ENCODE results near the gene DHX40. TPM values are rescaled to one million over a fixed set of nuclear protein-coding genes. Genes with fewer than 3 reads are reported as not detected.

DHX40 gene
- polyA plus RNA-seq, 2 donors, result 6.6 to 11.7 TPM

GRCh38 chr17:59621771-59622170, 56.4 kb downstream of the DHX40 start:
- no peaks in the 10 kb centered on the region for H3K9me3 ChIP-seq (ENCODE audit: control insufficient read depth in 2 of 2, insufficient read depth in 1 of 2, low read depth in 1 of 2, low read length in 1 of 2)
- H3K4me3 ChIP-seq (ENCODE audit: low read depth in 1 of 2, low read length in 2 of 2), result no peak overlapping the region
- no peaks in the 10 kb centered on the region for H3K27me3 ChIP-seq (ENCODE audit: control insufficient read depth in 1 of 2, insufficient read depth in 2 of 2, low read length in 2 of 2)
- 33 to 43% methylated on average over 4 of the region's 4 CpGs for WGBS, 2 donors
- peaks cover 0 to 2% of the 10 kb centered on the region in 2 donors for H3K4me1 ChIP-seq (ENCODE audit: control insufficient read depth in 2 of 2, insufficient read depth in 2 of 2, low read length in 1 of 2)
- H3K36me3 ChIP-seq (ENCODE audit: control insufficient read depth in 2 of 2, insufficient read depth in 2 of 2, low read length in 1 of 2), result no peaks in the 10 kb centered on the region
- no peak overlapping the region for H3K27ac ChIP-seq (ENCODE audit: low read depth in 2 of 2, low read length in 1 of 2)

DNA sequence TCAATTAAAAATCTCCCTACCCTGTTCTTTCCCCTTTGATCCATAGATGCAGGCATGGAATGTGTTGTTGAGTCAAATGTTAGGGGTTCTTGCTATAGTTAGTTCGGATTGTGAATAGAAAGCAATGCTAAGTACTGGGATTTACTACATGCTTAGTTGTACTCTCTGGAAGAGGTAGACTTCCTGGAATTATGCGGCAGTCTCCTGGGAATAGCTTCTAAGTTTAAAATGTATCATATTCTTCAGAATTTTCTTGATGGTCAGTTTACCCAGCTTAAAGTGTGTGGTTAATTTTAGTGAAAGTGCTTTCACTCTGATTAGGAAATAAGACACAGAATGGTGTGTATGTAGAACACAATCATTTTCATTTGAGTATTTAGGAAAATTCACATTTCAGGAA, 57.7 kb downstream of the DHX40 start:
- 54 to 66% methylated on average over 2 of the region's 2 CpGs for WGBS, 2 donors
- Histone ChIP-seq H3K9me3 (ENCODE audit: control insufficient read depth in 2 of 2, insufficient read depth in 1 of 2, low read depth in 1 of 2, low read length in 1 of 2) (no peaks in the 10 kb centered on the region), H3K27ac (ENCODE audit: low read depth in 2 of 2, low read length in 1 of 2) (no peak overlapping the region), H3K4me1 (ENCODE audit: control insufficient read depth in 2 of 2, insufficient read depth in 2 of 2, low read length in 1 of 2) (peaks cover 0 to 2% of the 10 kb centered on the region in 2 donors), H3K36me3 (ENCODE audit: control insufficient read depth in 2 of 2, insufficient read depth in 2 of 2, low read length in 1 of 2) (no peaks in the 10 kb centered on the region), H3K4me3 (ENCODE audit: low read depth in 1 of 2, low read length in 2 of 2) (no peak overlapping the region), H3K27me3 (ENCODE audit: control insufficient read depth in 1 of 2, insufficient read depth in 2 of 2, low read length in 2 of 2) (no peaks in the 10 kb centered on the region)

DNA sequence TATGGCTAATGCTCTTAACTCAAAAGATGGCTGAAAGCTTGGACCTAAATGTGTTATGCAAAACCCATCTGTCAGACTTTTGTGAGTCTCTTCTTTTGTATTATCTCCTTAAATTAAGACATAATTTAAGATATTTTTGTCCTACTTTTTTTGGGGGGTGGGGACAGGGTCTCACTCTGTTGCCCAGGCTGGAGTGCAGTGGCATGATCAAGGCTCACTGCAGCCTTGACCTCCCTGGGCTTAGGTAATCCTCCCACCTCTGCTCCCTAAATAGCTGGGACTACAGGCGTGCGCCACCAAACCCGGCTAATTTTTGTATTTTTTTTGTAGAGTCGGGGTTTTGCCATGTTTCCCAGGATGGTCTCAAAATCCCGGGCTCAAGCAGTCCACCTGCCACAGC, 61.3 kb downstream of the DHX40 start:
- 89 to 92% methylated on average over 5 of the region's 5 CpGs for WGBS, 2 donors
- peaks cover 0 to 2% of the 10 kb centered on the region in 2 donors for H3K4me1 ChIP-seq (ENCODE audit: control insufficient read depth in 2 of 2, insufficient read depth in 2 of 2, low read length in 1 of 2)
- H3K9me3 ChIP-seq (ENCODE audit: control insufficient read depth in 2 of 2, insufficient read depth in 1 of 2, low read depth in 1 of 2, low read length in 1 of 2), result no peaks in the 10 kb centered on the region
- H3K36me3 ChIP-seq (ENCODE audit: control insufficient read depth in 2 of 2, insufficient read depth in 2 of 2, low read length in 1 of 2), result no peaks in the 10 kb centered on the region
- H3K4me3 ChIP-seq (ENCODE audit: low read depth in 1 of 2, low read length in 2 of 2), result no peak overlapping the region
- no peaks in the 10 kb centered on the region for H3K27me3 ChIP-seq (ENCODE audit: control insufficient read depth in 1 of 2, insufficient read depth in 2 of 2, low read length in 2 of 2)
- no peak overlapping the region for H3K27ac ChIP-seq (ENCODE audit: low read depth in 2 of 2, low read length in 1 of 2)

DNA sequence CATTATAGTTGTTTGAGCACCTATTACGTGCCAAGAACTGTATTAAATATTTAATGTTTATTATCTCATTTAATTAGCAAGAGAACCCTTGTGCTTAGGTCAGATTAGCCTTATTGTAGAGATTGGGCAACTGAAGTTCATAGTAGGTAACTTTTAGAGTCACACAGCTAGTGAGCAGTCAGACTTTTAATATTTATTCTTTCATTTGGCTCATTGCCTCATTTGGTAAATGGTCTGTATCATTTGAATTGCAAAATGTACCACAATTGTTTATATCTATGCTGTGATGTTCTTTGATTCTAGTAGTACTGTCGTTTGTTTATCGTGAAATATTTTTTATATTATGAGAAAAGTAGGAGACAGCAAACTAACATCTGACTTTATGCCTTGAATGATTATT, 61.9 kb downstream of the DHX40 start:
- Histone ChIP-seq H3K27ac (ENCODE audit: low read depth in 2 of 2, low read length in 1 of 2) (no peak overlapping the region), H3K27me3 (ENCODE audit: control insufficient read depth in 1 of 2, insufficient read depth in 2 of 2, low read length in 2 of 2) (no peaks in the 10 kb centered on the region), H3K9me3 (ENCODE audit: control insufficient read depth in 2 of 2, insufficient read depth in 1 of 2, low read depth in 1 of 2, low read length in 1 of 2) (no peaks in the 10 kb centered on the region), H3K4me1 (ENCODE audit: control insufficient read depth in 2 of 2, insufficient read depth in 2 of 2, low read length in 1 of 2) (peaks cover 0 to 1% of the 10 kb centered on the region in 2 donors), H3K36me3 (ENCODE audit: control insufficient read depth in 2 of 2, insufficient read depth in 2 of 2, low read length in 1 of 2) (no peaks in the 10 kb centered on the region), H3K4me3 (ENCODE audit: low read depth in 1 of 2, low read length in 2 of 2) (no peak overlapping the region)
- 45 to 51% methylated on average over 3 of the region's 3 CpGs for WGBS, 2 donors

GRCh38 chr17:59627770-59628171, 62.4 kb downstream of the DHX40 start:
- 12 to 16% methylated on average over 2 of the region's 2 CpGs for WGBS, 2 donors
- Histone ChIP-seq H3K27me3 (ENCODE audit: control insufficient read depth in 1 of 2, insufficient read depth in 2 of 2, low read length in 2 of 2) (no peaks in the 10 kb centered on the region), H3K36me3 (ENCODE audit: control insufficient read depth in 2 of 2, insufficient read depth in 2 of 2, low read length in 1 of 2) (no peaks in the 10 kb centered on the region), H3K27ac (ENCODE audit: low read depth in 2 of 2, low read length in 1 of 2) (peak overlapping the region in 1 of 2 donors; percentile 39), H3K4me1 (ENCODE audit: control insufficient read depth in 2 of 2, insufficient read depth in 2 of 2, low read length in 1 of 2) (no peaks in the 10 kb centered on the region), H3K4me3 (ENCODE audit: low read depth in 1 of 2, low read length in 2 of 2) (no peak overlapping the region), H3K9me3 (ENCODE audit: control insufficient read depth in 2 of 2, insufficient read depth in 1 of 2, low read depth in 1 of 2, low read length in 1 of 2) (no peaks in the 10 kb centered on the region)

- Histone ChIP-seq H3K4me3 (ENCODE audit: low read depth in 1 of 2, low read length in 2 of 2) (no peak overlapping the region), H3K27me3 (ENCODE audit: control insufficient read depth in 1 of 2, insufficient read depth in 2 of 2, low read length in 2 of 2) (no peaks in the 10 kb centered on the region), H3K4me1 (ENCODE audit: control insufficient read depth in 2 of 2, insufficient read depth in 2 of 2, low read length in 1 of 2) (no peaks in the 10 kb centered on the region), H3K36me3 (ENCODE audit: control insufficient read depth in 2 of 2, insufficient read depth in 2 of 2, low read length in 1 of 2) (no peaks in the 10 kb centered on the region), H3K27ac (ENCODE audit: low read depth in 2 of 2, low read length in 1 of 2) (no peak overlapping the region), H3K9me3 (ENCODE audit: control insufficient read depth in 2 of 2, insufficient read depth in 1 of 2, low read depth in 1 of 2, low read length in 1 of 2) (no peaks in the 10 kb centered on the region)
- 77 to 83% methylated on average over 3 of the region's 3 CpGs for WGBS, 2 donors
These were observed 63.8 kb downstream of the DHX40 start for GRCh38 chr17:59629174-59629573.

GRCh38 chr17:59631276-59631675, 65.9 kb downstream of the DHX40 start:
- no peak overlapping the region for H3K4me3 ChIP-seq (ENCODE audit: low read depth in 1 of 2, low read length in 2 of 2)
- no peaks in the 10 kb centered on the region for H3K36me3 ChIP-seq (ENCODE audit: control insufficient read depth in 2 of 2, insufficient read depth in 2 of 2, low read length in 1 of 2)
- H3K9me3 ChIP-seq (ENCODE audit: control insufficient read depth in 2 of 2, insufficient read depth in 1 of 2, low read depth in 1 of 2, low read length in 1 of 2), result no peaks in the 10 kb centered on the region
- no peaks in the 10 kb centered on the region for H3K4me1 ChIP-seq (ENCODE audit: control insufficient read depth in 2 of 2, insufficient read depth in 2 of 2, low read length in 1 of 2)
- 94 to 100% methylated on average over 1 of the region's 1 CpG for WGBS, 2 donors
- no peak overlapping the region for H3K27ac ChIP-seq (ENCODE audit: low read depth in 2 of 2, low read length in 1 of 2)
- H3K27me3 ChIP-seq (ENCODE audit: control insufficient read depth in 1 of 2, insufficient read depth in 2 of 2, low read length in 2 of 2), result no peaks in the 10 kb centered on the region

DNA sequence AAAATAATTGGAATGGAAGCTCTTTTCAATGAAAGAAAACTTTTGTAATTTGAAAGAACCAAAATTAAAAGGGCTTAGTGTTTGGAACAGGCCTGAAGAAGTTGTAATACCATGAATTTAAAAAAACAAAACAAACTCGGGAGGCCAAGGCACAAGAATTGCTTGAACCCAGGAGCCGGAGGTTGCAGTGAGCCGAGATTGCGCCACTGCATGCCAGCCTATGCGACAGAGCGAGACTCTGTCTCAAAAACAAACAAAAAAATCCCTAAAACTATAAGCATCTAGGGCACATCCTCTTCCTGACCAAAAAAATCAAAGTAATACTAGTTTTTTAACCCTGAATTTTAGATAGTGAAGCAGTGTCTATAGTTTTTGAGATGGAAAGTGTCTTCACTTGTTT, 67.0 kb downstream of the DHX40 start:
- WGBS, 2 donors, result 87 to 90% methylated on average over 6 of the region's 6 CpGs

DNA sequence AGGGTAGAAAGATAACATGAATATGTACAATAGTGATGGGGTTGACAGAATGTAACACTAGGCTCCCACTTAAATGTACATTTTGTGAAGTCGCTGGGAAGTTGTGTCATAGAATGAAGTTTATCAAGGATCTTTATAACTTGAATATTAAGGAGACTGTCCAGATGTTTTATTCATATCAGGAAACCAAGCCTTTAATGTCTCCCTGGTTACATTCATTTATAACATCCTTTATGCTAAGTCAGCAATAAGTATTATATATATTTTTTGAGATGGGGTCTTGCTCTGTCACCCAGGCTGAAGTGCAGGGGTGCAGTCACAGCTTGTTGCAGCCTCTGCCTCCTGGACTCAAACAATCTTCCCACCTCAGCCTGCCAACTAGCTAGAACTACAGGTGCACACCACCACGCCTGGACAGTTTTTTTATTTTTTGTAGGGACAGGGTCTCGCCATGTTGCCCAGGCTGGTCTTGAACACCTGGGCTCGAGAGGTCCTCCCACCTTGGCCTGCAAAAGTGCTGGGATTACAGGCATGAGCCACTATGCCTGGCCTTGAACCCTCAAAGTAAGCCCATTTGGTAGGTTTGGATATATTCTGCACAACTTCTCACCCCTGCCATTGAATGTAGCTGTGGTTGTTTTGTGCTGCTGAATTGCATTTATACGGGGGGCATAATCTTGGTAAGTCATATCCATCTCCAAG, 68.4 kb downstream of the DHX40 start:
- Histone ChIP-seq H3K36me3 (ENCODE audit: control insufficient read depth in 2 of 2, insufficient read depth in 2 of 2, low read length in 1 of 2) (peaks cover 0 to 2% of the 10 kb centered on the region in 2 donors), H3K4me1 (ENCODE audit: control insufficient read depth in 2 of 2, insufficient read depth in 2 of 2, low read length in 1 of 2) (no peaks in the 10 kb centered on the region), H3K9me3 (ENCODE audit: control insufficient read depth in 2 of 2, insufficient read depth in 1 of 2, low read depth in 1 of 2, low read length in 1 of 2) (no peaks in the 10 kb centered on the region), H3K4me3 (ENCODE audit: low read depth in 1 of 2, low read length in 2 of 2) (no peak overlapping the region), H3K27ac (ENCODE audit: low read depth in 2 of 2, low read length in 1 of 2) (no peak overlapping the region), H3K27me3 (ENCODE audit: control insufficient read depth in 1 of 2, insufficient read depth in 2 of 2, low read length in 2 of 2) (no peaks in the 10 kb centered on the region)
- WGBS, 2 donors, result 89 to 94% methylated on average over 5 of the region's 5 CpGs

More for the DNA sequence above, 67.0 kb downstream of the DHX40 start:
- Histone ChIP-seq H3K27ac (ENCODE audit: low read depth in 2 of 2, low read length in 1 of 2) (no peak overlapping the region), H3K36me3 (ENCODE audit: control insufficient read depth in 2 of 2, insufficient read depth in 2 of 2, low read length in 1 of 2) (no peaks in the 10 kb centered on the region), H3K27me3 (ENCODE audit: control insufficient read depth in 1 of 2, insufficient read depth in 2 of 2, low read length in 2 of 2) (no peaks in the 10 kb centered on the region), H3K4me1 (ENCODE audit: control insufficient read depth in 2 of 2, insufficient read depth in 2 of 2, low read length in 1 of 2) (no peaks in the 10 kb centered on the region), H3K9me3 (ENCODE audit: control insufficient read depth in 2 of 2, insufficient read depth in 1 of 2, low read depth in 1 of 2, low read length in 1 of 2) (no peaks in the 10 kb centered on the region), H3K4me3 (ENCODE audit: low read depth in 1 of 2, low read length in 2 of 2) (no peak overlapping the region)

Measured in esophagus (tissue), 2 donors.